Coronary artery (tissue), 2 donors: ENCODE results near the gene DLG2.

Source experiments
- DNase-seq: peaks from one replicate; pipeline ENCODE4 v3.0.0-alpha.2; 2017; ENCODE audit warnings: low spot score
- H3K27ac ChIP-seq, 2 donors: fragments of 200-600 bp; sonication (generic); one replicate each; pipeline ENCODE4 v1.5.1; 2016 to 2019
- H3K4me3 ChIP-seq: fragments of 200-600 bp; sonication (generic); 2 replicates; pipeline ENCODE4 v1.5.1; 2016; ENCODE audit warnings: mild to moderate bottlenecking, moderate library complexity
- TF ChIP-seq, protein P1 (sequence below): fragments of 200-600 bp; sonication (generic); IDR thresholded peaks from one replicate; pipeline ENCODE4 v1.5.1; 2019; ENCODE audit warnings: antibody characterized with exemption

The DLG2 gene

DNA sequence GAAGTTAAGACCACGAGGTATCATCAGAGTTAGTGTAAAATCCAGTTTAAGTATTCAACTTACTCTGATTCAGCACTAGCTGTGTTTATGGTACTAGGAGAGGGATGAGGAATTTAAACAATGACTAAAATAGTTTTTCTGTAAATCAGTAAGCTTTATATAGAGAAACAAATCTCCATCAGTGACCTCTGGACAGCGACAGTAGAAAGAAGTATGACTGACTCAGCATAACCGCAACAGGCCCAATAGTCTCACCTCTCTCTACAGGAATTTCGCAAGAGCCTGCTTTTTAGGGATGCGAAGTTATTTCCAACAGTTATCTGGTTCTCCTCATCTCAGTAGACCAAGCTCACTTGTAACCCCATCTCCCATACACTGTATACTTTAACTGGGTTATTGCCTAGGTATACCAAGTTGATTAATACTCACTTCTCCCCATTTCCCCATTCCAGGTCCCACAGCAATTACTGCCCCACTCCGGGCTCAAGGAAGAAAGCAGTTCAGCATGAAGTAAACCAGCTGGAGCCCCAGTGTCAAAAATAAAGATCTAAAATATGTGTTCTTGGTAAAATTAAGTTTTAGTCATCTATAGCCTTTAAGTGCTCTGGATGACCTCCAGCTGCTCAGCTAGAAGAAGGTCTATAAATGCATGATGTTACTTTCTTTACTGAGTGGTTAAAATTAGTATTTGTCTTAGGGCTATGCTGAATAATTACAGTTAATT lies 1570.3 kb downstream of the DLG2 start:
- TF ChIP-seq, protein P1, sequence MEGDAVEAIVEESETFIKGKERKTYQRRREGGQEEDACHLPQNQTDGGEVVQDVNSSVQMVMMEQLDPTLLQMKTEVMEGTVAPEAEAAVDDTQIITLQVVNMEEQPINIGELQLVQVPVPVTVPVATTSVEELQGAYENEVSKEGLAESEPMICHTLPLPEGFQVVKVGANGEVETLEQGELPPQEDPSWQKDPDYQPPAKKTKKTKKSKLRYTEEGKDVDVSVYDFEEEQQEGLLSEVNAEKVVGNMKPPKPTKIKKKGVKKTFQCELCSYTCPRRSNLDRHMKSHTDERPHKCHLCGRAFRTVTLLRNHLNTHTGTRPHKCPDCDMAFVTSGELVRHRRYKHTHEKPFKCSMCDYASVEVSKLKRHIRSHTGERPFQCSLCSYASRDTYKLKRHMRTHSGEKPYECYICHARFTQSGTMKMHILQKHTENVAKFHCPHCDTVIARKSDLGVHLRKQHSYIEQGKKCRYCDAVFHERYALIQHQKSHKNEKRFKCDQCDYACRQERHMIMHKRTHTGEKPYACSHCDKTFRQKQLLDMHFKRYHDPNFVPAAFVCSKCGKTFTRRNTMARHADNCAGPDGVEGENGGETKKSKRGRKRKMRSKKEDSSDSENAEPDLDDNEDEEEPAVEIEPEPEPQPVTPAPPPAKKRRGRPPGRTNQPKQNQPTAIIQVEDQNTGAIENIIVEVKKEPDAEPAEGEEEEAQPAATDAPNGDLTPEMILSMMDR = no peak
- H3K27ac ChIP-seq = no peak overlapping the region
- H3K4me3 ChIP-seq = no peak overlapping the region
- DNase-seq = no peak

DNA sequence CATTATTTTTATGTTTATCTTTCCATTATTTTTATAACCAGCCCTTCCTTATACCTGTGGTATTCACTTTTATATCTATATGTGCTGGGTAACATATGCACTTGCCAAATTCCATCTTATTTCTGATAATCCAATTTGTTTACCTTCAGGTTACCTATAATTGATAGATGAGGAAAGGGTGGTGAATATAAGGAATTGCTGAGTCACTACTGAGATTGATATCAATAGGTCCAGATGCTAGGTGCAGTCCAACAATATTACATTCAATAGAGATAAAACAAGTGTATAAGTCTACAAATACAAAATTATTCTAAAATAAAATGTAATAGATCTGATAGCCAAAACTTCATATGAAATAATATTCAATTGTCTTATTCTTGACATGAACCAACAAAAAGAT lies 1582.0 kb downstream of the DLG2 start:
- TF ChIP-seq, protein P1 = no peak
- no peak overlapping the region for H3K27ac ChIP-seq
- no peak overlapping the region for H3K4me3 ChIP-seq
- no peak for DNase-seq

DNA sequence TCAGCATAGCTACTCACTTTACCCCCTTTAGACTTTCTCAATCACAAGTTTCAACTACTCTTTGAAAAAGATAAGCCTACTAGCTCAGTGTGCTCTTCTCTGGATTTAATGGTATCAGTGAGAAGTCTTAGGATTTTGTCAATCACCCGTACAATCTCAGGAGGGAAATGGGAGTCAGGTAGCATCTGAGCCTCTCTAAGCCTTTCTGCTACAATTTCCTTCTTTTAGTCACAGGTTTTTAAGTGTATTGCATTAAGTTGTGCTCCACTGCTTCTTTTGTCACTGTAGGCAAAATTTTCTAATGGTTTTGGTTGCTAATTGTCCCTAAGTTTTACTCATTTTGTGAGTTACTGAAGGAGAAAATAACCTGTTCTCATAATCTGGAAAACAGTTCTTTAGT lies 1582.4 kb downstream of the DLG2 start:
- TF ChIP-seq, protein P1 = no peak
- H3K4me3 ChIP-seq = no peak overlapping the region
- no peak overlapping the region for H3K27ac ChIP-seq
- no peak for DNase-seq

DNA sequence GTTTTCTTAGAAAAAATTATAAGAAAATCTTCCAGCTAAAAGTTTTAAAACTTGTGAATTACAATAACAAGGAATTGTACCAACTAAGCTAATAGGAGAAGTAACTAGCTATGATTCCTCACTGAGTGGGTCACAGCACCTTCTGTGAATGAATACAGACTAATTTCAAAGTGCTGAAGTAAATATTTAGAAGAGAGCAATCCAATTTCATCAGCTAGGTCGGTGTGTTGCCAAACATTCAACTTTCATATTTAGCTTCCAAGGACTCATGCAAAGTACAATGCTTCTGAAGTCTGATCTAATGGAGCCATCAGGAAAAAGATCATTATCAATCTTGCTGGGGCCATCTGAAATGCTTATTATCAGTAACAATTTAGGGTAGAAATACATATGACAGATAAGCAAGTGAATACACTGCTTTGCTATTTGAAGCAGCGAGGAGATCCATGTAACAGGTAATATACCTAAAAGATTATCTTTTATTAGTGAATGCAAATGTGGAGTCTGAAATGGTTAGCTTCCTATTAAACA lies 1590.4 kb downstream of the DLG2 start:
- no peak for DNase-seq
- Histone ChIP-seq H3K4me3 (no peak overlapping the region), H3K27ac (no peak overlapping the region)
- TF ChIP-seq, protein P1 = no peak

DNA sequence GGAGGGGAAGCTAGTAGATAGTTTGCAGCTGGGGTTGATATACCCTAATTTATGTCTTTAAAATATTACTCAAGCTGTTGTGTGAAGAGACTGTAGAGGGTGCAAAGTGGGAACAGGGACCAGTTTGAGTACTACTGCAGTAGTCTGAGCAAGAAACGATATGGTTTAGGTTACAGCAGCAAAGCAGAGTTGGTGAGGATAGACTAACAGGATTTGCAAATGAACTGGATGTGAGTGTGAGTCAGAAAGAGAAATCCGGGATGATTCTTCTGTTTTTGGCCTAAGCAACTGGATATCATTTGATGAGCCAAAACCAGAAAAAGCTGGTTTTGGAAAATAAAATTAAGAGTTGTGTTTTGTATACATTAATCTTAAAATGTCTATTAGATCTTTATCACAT lies 1591.5 kb downstream of the DLG2 start:
- no peak overlapping the region for H3K27ac ChIP-seq
- TF ChIP-seq, protein P1 = no peak
- no peak overlapping the region for H3K4me3 ChIP-seq
- no peak for DNase-seq

DNA sequence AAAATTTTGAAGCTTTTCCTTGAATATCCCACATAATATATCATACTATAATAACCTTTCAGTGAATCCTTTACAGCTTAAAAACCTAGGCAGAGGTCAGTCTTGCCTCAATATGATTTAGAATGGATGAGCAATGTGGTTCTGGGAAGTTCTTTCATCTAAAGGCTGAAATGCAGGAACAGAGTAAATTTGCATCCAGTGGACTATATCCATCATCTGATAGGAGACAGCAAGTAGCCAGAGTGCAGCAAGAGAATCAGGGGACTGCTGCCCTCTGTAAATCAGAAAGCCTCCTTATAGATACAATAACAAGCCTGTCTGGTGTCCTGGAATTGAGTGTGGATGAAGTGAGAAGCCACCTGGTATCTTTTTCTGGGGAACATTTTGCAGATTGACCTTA lies 1592.7 kb downstream of the DLG2 start:
- Histone ChIP-seq H3K27ac (no peak overlapping the region), H3K4me3 (no peak overlapping the region)
- TF ChIP-seq, protein P1 = no peak
- DNase-seq = no peak

DNA sequence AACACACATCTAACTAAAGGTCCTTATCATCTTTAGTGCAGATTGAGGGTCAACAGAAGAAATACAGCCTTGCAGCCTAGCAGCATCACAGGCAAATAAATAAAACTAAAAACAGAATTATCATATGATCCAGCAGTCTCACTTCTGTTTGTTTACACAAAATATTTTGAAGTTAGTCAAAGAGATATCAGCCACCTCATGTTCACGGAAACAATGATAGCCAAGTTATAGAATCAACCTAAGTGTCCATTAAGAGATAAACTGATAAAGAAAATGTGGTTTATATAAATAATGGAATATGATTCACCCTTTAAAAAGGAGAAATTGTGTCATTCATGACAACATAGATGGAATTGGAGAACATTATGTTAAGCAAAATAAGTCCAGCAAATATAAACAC lies 1602.9 kb downstream of the DLG2 start:
- TF ChIP-seq, protein P1 = no peak
- H3K4me3 ChIP-seq = no peak overlapping the region
- no peak for DNase-seq

More for the DNA sequence above, 1602.9 kb downstream of the DLG2 start:
- H3K27ac ChIP-seq = no peak overlapping the region
